NCI-H1694 (cell line): Measurements from ENCODE around the gene THNSL1.

ENCODE experiments used
- DNase-seq: peaks from one replicate; lab custom pipeline; 2025; lab: John Stamatoyannopoulos, UW

The THNSL1 gene

DNA sequence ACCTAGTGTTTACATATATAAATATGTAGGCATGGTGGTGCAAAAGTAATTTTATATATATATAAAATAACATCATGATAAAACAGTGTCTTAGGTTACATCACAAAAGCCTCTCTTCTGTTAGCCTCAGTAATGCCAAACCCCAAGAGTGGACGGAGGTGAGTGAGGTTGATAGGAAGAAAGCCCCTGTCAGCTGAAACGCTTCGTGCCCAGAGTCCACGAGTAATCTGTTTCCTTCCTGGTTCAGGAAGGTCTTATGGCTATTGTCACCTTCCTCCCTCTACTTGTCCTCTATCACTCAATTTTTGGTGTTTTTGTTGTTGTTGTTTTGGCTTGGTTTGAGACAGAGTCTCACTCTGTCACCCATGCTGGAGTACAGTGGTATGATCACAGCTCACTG lies 41.5 kb downstream of the THNSL1 start:
- no peak for DNase-seq

DNA sequence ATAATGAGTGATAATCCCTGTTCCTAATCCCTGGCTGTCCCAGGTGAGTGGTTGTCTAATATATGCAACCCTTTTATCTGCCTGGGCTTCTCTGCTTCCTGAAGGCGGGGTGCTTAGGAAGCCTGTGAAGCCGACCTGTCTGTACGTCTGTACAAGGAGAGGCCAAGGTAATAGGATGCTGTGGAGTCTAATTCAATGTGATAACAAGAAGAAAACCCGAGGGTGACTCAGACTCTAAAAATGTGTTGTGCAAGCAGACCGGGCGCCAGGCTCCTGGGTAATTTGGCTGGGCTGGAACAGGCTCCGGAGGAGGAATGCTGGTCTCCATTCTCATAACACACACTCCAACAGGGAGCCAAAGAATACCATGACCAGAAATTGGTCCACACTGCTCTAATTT lies 43.6 kb downstream of the THNSL1 start:
- DNase-seq: no peak

DNA sequence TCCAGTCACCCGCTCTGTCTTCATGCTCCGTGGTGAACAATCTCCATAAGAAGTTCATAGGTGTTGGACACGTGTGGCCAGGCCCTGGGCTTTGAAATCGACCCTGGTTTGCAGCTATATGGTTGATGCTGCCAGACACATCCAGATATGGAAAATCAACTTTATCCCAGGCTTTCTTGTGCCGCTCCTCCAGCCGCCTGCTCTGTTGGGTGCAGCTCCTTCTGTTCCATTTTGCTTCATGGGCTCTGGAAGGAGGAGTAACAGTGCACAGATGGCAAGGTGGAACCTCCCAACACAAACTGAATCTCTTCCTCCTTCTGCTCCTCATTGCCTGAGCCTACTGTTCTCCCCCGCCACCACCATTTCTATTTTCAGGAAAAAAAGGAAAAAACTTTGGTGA lies 44.7 kb downstream of the THNSL1 start:
- no peak for DNase-seq

DNA sequence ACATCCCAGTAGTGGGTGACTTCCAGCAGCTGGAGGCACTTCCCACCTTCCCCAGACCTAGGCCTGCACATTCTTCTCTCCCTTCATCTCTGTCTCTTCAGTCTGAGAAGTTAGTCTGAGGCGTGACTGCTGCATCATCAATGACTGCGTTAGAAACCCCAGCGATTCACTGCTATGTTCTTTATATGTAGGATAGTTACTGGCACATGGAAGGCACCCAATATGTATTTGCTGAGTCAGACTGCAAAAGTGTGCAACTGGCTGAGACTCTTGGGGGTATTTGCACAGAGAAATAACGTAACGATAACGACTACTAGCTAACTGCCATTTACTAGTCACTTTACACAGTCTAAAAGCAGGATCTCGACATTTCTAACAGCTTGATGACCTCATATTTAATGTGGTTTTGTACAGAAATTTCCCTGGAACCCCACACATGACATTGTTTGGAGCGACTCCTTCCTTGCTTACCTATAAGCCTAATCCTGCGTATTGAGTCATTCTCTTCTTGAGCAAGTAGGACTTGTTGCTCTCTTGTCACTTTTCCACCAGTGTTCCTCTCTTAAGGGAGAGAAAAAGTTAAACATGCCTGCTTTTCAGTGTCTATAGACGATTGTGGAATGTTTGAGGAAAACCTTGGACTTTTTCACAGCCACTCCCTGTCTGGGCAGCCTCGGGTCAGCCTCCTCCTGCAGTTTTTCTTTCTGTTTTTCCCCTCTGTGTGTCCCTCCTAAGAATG lies 45.5 kb downstream of the THNSL1 start:
- DNase-seq: no peak

DNA sequence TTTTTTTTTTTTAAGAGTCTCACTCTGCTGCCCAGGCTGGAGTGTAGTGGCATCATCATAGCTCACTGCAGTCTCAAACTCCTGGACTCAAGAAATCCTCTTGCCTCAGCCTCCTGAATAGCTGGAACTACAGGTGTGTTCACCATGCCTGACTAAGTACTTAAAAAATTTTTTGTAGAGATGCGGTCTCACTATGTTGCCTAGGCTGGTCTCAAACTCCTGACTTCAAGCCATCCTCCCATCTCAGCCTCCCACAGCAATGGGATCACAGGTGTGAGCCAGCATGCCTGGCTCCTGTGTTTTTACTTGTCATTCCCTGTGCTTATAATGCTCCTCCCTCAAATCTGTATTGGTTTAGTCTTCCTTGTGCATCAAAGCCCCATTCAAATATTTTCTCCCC lies 46.7 kb downstream of the THNSL1 start:
- DNase-seq: no peak

DNA sequence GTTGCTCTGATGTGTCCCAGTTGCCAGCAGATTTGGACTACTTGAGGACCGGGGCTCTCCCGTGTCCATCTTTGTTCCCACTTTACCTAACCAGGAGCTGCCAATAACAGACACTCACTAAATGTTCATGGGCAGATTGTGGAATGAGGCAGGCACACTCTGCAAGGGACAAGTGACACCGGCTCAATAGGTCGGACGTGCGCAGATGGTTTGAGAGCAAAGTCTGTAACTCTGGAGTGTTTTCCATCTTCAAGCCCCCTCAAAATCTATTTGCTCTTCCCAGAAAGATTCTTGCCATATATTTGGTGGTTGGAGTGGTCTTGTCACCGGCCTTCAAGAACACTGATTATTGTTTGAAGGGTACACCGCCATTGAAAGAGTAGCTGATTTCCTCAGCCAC lies 47.2 kb downstream of the THNSL1 start:
- DNase-seq: no peak

DNA sequence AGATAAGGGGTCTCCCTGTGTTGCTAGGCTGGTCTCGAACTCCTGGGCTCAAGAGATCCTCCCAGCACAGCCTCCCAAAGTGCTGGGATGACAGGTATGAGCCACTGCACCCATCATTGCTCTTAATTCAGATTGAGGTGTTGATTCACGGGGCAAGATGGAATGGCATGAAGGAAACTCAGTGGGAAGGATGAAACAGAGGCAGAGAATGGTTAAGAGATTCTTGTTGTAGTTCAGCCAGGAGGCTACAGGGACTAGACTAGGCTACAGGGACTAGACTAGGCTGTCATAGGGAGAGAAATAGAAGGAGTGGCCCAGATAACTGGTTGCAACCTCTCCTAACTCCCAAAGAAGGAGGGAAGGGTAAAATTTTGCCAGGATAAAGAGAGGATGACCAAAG lies 48.0 kb downstream of the THNSL1 start:
- DNase-seq: no peak

DNA sequence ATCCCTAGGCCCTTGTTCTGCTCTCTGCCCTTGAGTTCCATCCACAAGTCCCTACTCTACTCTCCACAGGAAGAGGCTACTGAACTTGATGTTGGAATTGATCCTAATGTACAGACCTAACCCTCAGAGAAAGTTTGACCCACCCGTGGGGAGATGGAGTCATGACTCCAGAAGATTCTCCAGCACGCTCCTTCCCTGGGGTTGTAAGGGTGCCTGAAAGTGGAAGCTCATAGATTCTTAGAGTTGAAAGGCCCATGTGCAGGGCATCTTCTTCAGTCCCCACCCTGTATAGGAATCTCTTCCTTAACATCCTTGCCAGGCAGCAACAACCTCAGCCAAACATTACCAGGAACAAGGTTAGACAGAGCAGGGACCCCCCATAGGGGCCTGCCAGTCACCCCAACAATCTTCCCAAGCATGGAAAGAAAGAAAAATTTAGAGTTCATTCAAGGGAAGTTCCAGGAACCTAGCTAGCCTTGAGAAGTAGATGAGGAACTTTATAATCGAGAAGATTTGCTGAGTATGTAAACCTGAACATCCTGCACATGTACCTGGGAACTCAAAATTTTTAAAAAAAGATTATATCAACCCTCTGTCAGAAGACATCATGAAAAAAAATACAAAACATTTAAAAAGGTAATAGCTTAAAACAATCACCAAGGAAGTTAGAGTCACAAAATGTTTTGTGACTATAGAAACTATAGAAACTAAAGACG lies 49.5 kb downstream of the THNSL1 start:
- DNase-seq: no peak

DNA sequence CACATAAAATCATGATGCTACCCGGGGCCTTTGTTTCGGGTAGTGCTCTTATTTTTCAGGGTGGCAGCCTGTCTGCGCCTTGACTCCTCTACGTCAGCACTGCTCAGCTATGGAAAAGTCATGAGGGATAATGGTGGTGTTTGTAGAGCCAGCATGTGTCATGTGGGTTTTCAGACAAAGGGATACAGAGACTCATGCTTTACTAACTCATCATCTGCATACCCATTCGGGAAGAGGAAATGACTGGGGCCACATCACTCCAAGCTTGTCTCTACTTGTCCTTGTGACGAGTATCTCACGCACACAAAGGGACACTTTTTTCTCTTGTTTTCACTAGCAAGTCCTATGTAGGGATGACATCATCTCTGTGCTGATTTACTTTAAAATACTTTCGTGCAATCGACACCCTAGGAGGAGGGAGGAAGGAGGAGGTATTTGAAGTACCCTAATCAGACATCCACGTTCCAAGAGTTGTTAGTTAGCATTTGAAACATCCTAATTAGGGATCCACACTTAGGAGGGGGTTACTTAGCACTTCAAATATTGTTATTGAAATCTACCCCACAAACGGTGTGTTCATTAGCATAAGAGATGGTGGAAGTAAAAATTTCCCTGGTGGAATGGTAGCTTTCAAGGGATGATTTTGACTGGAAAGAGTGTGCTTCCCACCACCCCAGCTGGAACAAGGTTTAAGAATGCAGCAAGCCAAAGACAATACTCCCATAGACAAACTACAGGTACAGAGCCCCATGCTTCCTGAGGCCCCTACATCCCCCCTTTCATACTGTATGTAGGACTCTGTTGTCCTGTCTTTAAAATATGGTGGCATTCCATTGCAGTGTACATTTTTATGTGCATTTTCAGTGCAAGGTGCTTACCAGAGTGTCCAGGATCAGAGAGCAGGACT lies 52.0 kb downstream of the THNSL1 start:
- no peak for DNase-seq

DNA sequence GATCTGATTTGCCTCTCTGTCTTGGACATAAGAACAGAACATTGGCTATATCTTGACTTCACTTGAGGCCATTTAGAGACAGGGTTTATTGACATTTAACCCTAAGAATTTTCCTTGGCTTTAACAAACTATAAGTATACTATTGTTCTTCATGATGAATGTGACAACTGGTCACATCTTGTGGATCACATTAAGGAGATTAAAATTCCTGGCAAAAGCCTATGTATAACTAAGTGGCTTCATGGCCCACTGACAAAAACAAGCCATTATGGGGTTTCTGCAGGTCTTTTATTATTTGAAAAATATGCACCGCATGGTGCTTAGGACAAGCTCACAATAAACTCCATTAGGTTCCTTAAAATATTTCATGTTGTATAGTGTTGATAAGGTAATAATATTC lies 54.8 kb downstream of the THNSL1 start:
- DNase-seq: no peak

DNA sequence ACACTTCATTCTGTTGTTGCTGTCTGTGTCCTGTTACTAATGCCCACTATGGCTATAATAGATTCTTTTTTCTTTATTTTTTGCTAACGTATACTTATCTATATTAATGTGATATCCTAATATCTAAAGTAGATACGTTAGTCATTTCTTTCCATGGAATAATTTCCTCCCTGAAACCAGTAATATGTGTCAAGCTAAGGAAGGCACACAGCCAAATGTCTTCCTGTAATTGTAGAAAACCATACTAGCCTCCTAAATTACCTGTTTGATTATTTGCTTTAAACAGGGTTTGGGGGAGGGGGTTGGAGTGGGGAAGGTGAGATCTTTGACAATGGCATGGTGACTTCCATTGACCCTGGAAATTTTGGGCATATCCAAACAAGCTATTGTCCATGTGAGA lies 56.4 kb downstream of the THNSL1 start:
- DNase-seq: no peak

DNA sequence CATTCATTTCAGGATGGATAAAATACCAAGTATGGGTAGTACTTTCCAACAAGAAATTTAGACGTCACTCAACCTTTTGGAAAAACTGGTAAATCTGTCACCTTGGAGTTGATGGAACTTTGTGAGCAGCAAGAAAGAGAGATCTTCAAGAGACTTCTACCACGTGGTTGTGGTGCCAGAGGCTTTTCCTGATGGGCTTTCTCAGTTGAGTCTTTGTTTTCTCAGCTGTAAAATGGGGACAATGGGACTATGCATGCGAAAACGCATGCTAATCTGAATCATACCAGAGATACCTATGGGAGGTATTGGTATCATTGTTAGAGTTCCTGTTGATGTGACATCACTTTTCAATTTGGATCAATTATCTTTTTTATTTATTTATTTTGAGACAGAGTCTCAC lies 59.4 kb downstream of the THNSL1 start:
- DNase-seq: no peak
